Measurements from ENCODE around the gene NDUFS6.

The NDUFS6 gene

DNA sequence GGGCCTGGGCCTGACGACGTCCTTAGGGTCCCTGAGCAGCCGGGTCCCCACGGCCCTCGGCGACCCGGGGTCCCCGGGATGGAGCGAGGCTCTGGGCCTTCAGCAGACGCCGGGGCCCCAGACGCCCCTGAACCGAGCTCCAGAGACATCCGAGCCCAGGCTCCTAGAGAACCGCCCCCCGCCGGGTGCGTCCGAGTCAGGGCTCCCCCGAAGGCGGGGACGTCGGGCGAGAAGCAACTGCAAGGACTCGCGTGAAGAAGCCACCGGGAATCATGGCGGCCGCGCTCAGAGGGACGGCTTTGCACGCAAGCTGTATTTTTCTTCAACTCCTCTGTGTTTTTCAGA, 56.0 kb downstream of the NDUFS6 start:
- no peak for DNase-seq

DNA sequence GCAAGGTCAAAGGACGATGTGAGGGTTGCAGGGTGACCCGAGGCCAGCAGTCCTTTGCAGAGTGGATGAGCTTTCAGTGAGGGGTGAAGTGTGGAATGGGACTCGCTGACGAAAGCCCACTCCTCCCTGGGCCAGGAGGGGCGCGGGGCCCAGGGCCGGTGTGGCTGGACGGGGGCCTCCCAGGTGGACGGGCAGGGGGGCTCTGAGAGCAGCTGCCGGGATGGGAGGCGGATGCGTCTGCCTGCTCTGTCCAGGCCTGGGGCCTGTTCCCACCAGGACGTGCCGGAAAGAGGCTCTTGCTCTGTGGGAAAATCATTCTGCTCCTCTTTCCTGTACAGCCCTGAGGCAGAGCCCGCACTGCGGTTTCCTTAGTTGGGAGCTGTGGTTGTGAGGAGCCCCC, 57.2 kb downstream of the NDUFS6 start:
- DNase-seq = no peak

DNA sequence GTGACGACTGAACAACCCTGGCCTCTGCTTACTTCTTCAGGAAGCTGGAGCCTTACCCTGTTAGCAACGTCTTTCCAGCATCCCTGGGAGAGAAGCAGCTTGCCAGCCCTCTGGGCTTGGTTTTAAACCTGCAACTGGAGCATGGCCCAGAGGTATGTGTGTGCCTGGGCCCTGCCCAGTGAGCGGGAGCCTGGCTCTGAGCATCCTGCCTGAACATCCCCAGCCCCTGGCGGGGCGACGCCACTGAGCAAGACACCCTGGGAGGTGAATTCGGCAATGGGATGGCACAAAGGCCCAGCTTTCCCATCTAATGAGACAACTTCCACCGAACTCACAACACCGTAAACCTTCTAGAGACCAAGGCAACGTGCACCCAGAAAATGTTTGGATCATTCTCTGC, 57.9 kb downstream of the NDUFS6 start:
- no peak for DNase-seq

DNA sequence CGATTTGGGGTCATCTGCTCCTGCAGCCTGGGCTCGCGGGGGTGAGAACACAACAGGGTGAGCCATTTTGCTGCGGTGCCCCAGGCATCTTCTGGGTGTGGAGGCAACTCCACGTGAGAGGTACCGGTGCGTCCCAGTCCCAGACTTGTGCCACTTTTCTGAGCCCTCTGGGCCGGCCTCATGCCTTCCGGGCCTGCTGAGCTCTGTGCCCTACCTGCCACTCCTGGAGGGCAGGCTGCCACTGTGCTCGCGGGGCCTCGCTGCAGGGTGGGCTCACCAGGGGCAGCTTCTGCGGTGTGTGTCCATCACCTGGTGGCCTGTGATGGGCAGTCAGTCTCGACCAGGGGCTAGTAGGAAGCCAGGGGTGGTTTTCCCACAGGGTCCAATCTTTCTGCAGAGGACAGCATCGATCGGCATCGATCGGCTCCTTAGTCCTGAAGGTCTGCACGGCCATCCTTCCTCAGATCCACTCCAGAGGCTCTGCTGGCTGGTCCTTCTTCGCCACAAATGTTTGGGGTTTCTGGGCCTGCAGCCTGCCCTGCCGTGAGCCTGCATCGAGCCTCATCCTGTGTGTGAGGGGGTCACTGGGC, 58.9 kb downstream of the NDUFS6 start:
- no peak for DNase-seq

DNA sequence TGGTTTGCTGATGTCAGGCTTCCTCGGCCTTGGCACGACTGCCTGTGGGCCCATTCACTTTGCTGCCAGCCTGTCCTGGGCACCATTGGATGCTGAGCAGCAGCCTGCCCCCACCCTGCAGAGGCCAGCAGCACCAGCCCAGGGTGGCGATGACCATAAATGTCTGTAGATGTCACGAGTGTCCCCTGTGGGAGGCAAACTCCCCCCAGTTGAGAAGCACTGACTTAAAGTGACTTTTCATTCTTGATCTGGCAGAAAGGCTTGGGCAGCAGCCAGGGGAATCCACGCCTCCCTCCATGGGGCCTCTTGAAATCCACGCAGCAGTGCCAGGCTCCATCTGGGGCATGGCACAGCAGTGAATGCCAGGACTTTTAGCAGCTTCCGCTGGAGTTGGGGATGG, 59.7 kb downstream of the NDUFS6 start:
- DNase-seq = no peak

DNA sequence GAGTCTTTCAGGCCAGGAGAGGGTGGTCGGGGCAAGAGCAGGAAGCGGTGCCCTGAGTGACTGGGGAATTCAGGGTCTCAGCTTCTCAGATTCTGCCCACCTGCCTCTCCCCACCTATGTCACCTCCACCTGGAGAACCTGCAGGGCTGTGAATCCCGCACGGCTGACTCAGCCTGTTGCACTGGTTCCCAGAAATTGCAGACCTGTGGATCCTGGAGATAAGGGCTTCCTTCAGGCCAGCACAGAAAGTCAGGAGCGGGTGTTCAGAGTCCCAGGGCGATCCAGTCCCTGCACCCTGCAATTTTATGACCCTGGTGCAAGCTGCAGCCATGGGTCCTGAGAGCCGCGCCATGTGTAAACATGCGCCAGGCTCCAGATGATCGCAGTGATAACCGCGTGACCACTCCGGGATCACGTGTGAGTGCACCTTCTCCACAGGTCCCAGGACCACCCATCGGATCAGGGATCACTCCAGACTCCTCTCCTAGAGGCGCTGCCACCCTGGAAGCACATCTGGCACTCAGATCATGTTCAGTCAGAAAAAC, 63.8 kb downstream of the NDUFS6 start:
- no peak for DNase-seq

DNA sequence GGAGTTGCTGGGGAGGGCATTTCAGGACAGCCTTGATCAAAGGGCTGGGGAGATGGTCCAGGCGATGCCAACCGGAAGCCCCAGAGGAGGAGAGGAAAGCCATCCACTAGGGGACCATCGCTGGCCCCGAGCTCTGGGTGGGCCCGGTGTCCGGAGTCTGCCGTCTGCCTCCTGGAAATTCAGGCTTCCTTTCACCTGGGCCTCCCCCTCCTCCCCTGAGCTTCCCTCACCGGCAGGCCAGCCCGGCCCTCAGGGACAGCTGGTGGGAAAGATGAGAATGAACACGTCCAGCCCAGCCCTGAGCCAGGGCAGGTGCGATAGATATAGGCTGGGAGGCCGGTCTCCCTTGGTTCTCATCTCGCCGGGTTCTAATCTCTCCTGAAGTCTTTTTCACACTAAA, 64.3 kb downstream of the NDUFS6 start:
- no peak for DNase-seq
